Fibroblast of skin of left quadriceps (primary cell): ENCODE results near the gene RBKS.
"Not testable (repeated sequence)": the region's sequence is repeated elsewhere in the genome, so short reads cannot be mapped to it uniquely, and the experiment has no call there.

ENCODE experiments used
- DNase-seq, 2 experiments: peaks; one replicate each; pipeline ENCODE4 v3.0.0-alpha.2; 2013; ENCODE audit warnings: low read depth in 2 of 2

Gene RBKS

GRCh38 chr2:27906074-27906473 lies 15.9 kb upstream of the RBKS start:
- DNase-seq: no peak

GRCh38 chr2:27904405-27904665 lies 14.1 kb upstream of the RBKS start:
- DNase-seq: no peak

- DNase-seq: no peak
Observed at GRCh38 chr2:27903649-27904404, 13.6 kb upstream of the RBKS start.

GRCh38 chr2:27903018-27903417 lies 12.8 kb upstream of the RBKS start:
- no peak for DNase-seq

DNA sequence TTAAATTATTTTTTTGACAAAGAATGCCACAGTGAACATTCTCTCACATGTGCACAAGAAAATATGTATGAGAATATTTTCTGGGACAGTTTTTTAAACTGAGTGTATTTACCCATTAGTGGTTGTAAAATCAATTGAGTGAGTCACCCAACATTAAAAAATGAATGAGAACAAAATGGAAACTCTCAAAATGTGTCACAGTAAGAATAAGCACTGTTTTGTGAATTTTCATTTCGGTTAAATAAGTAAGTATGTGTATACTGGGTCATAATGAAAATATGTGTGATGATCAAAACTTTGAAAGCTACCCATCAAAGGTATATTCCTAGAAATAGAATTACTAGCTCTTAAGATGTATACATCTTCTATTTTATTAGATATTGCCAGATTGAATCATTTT lies 11.9 kb upstream of the RBKS start:
- no peak for DNase-seq

DNA sequence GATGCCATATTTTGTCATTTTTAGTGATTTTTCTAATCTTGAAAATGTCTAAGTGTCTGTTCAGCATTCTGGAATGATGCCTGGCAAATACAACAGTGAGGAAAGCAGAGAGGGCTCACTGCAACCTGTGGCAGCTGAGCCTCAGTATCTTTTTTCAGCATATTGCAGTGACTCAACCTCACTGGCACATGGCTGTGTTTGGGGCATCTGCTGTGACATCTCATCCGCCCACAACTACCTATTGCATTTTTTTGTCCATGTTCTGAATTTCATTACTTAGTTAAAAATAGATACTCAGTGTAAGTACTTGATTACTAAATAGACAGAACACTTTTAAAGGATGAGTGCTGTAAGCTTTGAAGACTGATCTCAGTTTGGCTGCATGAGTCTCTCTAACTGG lies 11.0 kb upstream of the RBKS start:
- no peak for DNase-seq

GRCh38 chr2:27897717-27898116 lies 7.5 kb upstream of the RBKS start:
- no peak for DNase-seq

- no peak for DNase-seq
Observed at GRCh38 chr2:27893006-27893405, 2.8 kb upstream of the RBKS start.

DNA sequence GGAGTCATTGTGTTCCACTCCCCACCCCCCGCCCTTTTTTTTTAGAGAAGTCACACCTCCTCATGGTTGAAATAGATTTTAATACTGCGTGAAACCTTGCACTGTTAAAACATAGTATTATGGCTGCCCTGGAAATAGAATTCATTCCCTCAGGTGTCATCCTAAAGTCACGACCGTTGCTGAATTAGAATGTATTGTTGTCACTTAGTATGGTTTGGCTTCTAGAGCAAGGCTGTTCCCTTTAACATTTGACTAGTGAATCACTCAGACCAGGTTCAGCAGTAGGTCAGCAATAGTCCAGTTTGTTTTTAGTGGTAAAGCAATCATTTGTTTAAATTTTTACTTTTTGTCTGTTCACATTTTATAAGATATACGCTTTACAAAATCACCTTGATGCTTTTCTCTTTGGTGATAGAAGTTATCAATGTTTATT lies 1.5 kb upstream of the RBKS start:
- DNase-seq: no peak

GRCh38 chr2:27890924-27891672 lies 911 bp upstream of the RBKS start:
- peak; percentile 31 to 34 for DNase-seq

DNA sequence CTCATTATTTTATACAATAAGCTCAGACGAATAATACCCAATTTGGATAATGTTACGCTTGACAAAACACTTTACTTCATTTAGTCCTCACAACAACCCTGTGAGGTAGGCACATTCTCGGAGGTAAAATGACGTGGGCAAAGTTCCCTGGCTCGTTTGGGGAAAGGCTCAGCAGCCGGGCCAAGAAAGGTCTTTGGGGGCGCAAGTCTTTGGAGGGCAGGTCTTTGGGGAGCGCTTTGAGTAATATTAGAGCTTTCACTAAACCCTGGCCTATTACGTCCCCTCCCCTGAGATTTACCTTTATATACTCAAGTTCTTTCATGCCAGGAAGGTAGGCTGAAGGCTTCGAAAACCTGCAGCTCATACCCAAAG lies 427 bp downstream of the RBKS start:
- DNase-seq: no peak

GRCh38 chr2:27888790-27889189 lies 1.4 kb downstream of the RBKS start:
- DNase-seq: peak; percentile 31 to 49

DNA sequence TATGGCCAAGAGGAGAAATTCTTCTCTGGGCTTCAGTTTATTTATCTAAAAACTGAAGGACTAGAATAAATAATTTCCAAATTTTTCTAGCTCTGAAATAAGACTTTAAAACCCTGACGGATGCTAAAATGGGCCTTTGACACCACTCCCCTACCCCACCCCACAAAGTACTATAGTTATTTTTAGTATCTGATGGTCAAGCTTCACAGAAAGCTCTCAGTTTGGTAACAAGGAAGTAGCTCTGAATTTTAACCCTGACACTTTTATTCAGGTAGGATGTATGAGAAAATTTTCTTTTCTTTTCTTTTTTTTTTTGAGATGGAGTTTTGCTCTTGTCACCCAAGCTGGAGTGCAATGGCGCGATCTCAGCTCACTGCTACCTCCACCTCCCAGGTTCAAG lies 2.4 kb downstream of the RBKS start:
- no peak for DNase-seq

GRCh38 chr2:27887111-27887510 lies 3.1 kb downstream of the RBKS start:
- DNase-seq: no peak

DNA sequence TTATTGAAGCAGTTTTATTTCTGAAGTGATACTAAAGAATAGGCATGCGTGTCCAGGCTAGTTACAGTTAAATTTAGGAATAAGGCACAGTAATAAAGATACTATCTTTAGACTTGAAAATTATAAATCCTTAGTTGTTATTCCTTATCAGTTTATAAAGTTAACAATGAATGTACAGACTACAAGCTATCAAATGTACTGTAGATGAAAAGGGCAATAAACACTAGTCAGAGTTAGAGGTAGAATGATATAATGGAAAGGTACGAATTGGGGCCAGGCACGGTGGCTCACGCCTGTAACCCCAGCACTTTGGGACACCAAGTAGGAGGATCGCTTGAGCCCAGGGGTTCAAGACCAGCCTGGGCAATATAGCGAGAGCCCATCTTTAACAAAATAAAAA lies 3.9 kb downstream of the RBKS start:
- no peak for DNase-seq

DNA sequence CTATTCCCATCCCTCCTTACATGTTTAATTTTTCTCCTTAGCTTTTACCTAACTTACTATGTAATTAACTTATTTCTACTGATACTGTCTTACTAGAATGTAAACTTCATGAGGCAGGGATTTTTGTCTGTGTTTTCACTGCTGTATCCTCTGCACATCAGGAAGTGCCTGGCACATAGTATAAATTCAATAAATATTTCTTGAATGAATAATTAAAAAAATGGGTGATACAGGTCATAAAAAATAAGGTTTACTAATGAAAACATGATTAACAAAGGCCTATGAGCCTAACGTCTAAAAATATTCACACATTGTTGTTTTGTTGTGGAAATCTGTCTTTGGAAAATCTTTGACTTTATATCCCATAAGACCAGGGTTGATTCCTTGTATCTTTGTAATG lies 4.5 kb downstream of the RBKS start:
- no peak for DNase-seq

- no peak for DNase-seq
Observed at GRCh38 chr2:27885234-27885633, 5.0 kb downstream of the RBKS start.

- no peak for DNase-seq
Observed at GRCh38 chr2:27884601-27885000, 5.6 kb downstream of the RBKS start.

GRCh38 chr2:27882584-27882922 lies 7.6 kb downstream of the RBKS start:
- not testable (repeated sequence) for DNase-seq

GRCh38 chr2:27881815-27882583 lies 8.2 kb downstream of the RBKS start:
- DNase-seq: not testable (repeated sequence)

- no peak for DNase-seq
Observed at GRCh38 chr2:27878825-27879224, 11.4 kb downstream of the RBKS start.

DNA sequence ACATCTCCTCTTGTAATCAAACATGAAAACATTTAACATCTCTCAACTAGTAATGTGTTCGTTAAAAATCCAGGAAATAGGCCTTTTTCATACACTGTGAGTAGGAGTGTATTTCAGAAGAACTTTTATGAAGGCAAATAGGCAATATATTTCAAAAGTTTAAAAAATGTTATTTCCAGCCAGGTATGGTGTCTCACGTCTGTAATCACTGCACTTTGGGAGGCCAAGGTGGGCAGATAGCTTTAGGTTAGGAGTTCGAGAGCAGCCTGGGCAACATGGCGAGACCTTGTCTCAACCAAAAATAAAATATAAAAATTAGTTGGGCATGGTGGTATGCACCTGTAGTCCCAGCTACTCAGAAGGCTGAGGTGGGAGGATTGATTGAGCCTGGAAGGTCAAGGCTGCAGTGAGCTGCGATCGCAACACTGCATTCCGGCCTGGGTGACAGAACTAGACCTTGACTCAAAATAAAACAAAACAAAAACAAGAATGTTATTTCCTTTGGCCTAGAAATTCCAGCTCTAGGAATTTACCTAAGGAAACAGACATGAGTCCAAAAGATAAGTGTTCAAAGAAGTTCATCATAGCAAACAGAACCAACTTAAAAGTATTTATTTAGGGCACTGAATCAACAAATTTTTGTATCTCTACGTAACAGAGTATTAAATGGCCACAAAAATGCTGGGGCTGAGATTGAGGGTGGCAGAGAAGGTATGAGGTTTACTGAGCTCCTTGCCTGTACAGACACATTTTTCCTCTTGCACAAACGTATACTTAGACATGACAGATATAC lies 14.9 kb downstream of the RBKS start:
- no peak for DNase-seq
